Measurements from ENCODE around the gene EMILIN2.

GRCh38 chr18:2912357-2913299 lies 65.8 kb downstream of the EMILIN2 start:
- TF ChIP-seq CTCF (conservative IDR thresholded peaks at IDR 0.05; ENCODE audit: low read length) (no peak), EZH2phosphoT487 (IDR thresholded peaks at IDR 0.05; ENCODE audit: borderline replicate concordance, low read depth, low read length) (no peak)
